ENCODE results near the gene LRIG1.
A peak's percentile ranks its signal among the peaks of the same experiment; 100 is the strongest.

Gene LRIG1

DNA sequence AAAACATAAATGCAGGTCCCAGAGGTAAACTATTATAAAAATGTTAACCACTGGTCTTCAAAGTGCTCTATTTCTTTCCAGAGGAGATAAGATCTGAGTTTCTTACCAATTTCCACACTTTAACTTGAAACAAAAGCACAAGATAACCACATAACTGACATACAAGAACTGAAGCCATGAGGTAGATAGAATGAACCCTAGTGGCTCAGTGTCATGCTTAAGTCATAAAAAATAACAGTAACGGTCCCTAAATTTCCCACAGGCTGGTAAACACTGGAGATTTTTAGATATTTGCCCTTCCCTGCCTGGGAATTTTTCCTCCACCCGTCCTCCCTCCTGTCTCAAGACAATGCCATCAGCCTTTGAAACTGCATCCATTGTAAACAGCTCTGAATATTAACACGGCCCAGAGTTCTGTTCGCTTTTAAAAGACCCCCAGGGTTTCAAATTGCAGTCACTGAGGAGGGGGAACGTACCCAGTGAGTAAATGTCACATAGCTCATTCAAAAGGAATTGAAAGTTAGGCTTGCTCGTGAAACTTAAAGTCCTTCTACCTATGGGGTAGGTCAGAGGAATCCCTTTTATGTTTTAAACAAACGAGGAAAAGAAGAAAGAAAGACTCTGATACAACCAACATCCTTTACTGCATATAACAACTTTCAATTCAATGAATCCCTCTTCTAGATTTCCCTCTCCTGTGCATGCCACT lies 5.7 kb downstream of the LRIG1 start:
- Histone ChIP-seq H3K4me1 (ENCODE audit: insufficient read depth, low read length) (peaks cover 77% of the 10 kb centered on the region), H3K27ac (ENCODE audit: low read length) (no peak overlapping the region), H3K9ac (ENCODE audit: low read depth, low read length) (peak overlapping the region; percentile 67; the same call in 1 of the 2 replicates), H3K4me3 (ENCODE audit: low read length) (peak overlapping the region; percentile 91), H3K9me3 (ENCODE audit: insufficient read depth, low read depth, low read length) (no peaks in the 10 kb centered on the region), H3K36me3 (ENCODE audit: insufficient read depth, low read depth, low read length) (peaks cover 7% of the 10 kb centered on the region; the same call in 1 of the 2 replicates), H3K27me3 (ENCODE audit: insufficient read depth, low read length) (no peaks in the 10 kb centered on the region)

DNA sequence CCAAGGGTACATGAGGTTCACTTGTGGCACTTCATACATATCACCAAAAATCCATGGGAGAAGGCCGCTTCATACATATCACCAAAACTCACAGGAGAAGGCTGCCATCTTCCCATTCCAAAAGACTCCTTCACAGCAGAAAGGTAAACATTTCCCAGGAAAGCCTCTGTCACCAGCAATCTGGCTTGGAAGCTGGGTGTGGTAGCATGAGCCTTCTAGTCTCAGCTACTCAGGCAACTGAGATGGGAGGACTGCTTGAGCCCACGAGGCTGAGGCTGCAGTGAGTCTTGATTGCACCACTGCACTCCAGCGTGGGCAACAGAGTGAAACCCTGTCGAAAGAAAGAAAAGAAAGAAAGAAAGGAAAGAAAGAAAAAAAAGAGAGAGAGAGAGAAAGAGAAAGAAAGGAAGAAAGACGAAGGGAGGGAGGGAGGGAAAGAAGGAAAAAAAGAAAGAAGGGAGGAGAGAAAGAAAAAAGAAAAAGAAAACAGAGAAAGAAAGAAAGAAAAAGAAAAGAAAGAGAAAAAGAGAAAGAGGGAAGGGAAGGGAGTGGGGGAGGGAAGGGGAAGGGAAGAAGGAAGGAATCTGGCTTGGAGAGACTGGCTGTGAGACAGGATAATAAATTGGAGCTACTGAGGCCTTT lies 7.2 kb downstream of the LRIG1 start:
- Histone ChIP-seq H3K4me3 (ENCODE audit: low read length) (peak overlapping the region; percentile 42; the same call in 1 of the 2 replicates), H3K9ac (ENCODE audit: low read depth, low read length) (peak overlapping the region; percentile 33; the same call in 1 of the 2 replicates), H3K27me3 (ENCODE audit: insufficient read depth, low read length) (no peaks in the 10 kb centered on the region), H3K4me1 (ENCODE audit: insufficient read depth, low read length) (peaks cover 80% of the 10 kb centered on the region), H3K36me3 (ENCODE audit: insufficient read depth, low read depth, low read length) (peaks cover 10% of the 10 kb centered on the region), H3K9me3 (ENCODE audit: insufficient read depth, low read depth, low read length) (no peaks in the 10 kb centered on the region), H3K27ac (ENCODE audit: low read length) (peak overlapping the region; percentile 14)

DNA sequence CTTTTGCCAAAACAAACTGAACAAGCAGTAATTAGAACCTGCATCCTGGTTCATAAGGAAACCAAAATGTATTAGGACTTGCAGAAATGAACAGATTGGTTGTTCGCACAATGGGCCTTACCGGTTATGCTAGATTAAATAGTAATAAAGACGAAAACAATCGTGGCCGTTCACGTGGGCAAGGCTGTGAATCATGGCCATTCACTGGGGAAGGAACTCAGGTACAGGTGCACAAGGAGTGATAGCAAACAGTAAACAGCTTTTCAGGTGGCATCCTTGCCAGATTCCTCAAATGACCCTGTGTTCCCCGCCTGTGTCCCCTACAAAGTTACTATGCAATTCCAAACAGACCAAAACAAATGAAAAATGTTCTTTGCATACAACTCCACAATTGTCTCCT lies 8.2 kb downstream of the LRIG1 start:
- peaks cover 10% of the 10 kb centered on the region for H3K36me3 ChIP-seq (ENCODE audit: insufficient read depth, low read depth, low read length)
- peak overlapping the region; percentile 9 for H3K27ac ChIP-seq (ENCODE audit: low read length)
- H3K4me1 ChIP-seq (ENCODE audit: insufficient read depth, low read length) = peaks cover 76% of the 10 kb centered on the region
- peak overlapping the region; percentile 10; the same call in 1 of the 2 replicates for H3K4me3 ChIP-seq (ENCODE audit: low read length)
- H3K9ac ChIP-seq (ENCODE audit: low read depth, low read length) = peak overlapping the region; percentile 33; the same call in 1 of the 2 replicates
- no peaks in the 10 kb centered on the region for H3K27me3 ChIP-seq (ENCODE audit: insufficient read depth, low read length)
- H3K9me3 ChIP-seq (ENCODE audit: insufficient read depth, low read depth, low read length) = no peaks in the 10 kb centered on the region

DNA sequence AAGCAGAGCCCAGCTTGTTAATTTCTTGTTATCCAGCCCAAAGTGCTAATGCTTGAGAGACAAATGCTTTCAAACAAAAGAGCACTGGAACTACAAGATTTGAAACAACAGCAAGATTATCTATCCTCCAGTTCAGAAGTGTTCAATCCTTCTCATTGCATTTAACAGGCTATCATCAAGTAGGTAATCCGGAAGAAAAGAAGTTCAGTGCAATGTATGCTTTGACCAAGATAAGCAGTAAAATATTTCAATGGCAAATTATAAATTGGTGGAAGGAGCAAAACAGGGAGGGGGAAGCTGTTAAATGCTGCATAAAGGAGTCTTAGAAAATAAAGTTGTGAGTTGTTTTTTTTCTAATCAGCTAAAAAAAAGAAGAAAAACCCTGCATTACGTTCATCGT lies 8.8 kb downstream of the LRIG1 start:
- Histone ChIP-seq H3K36me3 (ENCODE audit: insufficient read depth, low read depth, low read length) (peaks cover 10% of the 10 kb centered on the region), H3K27me3 (ENCODE audit: insufficient read depth, low read length) (no peaks in the 10 kb centered on the region), H3K27ac (ENCODE audit: low read length) (no peak overlapping the region), H3K4me1 (ENCODE audit: insufficient read depth, low read length) (peaks cover 78% of the 10 kb centered on the region), H3K9ac (ENCODE audit: low read depth, low read length) (peak overlapping the region; percentile 33; the same call in 1 of the 2 replicates), H3K4me3 (ENCODE audit: low read length) (peak overlapping the region; percentile 10; the same call in 1 of the 2 replicates), H3K9me3 (ENCODE audit: insufficient read depth, low read depth, low read length) (no peaks in the 10 kb centered on the region)

DNA sequence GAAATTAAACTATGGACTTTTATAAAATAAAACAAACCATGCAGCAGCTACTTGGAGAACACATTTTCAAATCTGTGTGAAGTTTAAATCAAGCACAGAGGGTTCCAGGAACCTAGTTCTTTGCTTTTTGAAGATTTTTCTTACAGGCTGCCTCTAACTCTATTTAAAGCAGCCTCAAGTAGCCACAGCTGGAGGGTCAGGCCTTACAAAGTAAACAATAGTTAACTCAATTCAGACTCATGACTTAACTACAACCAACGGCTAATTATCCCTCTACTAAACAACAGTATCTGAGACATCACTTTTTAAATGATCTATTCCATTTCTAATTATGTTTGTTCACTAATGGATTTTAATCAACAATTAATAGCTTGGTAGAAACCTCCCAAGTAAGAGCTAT lies 9.8 kb downstream of the LRIG1 start:
- H3K4me1 ChIP-seq (ENCODE audit: insufficient read depth, low read length) = peaks cover 76% of the 10 kb centered on the region
- H3K4me3 ChIP-seq (ENCODE audit: low read length) = peak overlapping the region; percentile 28; the same call in 1 of the 2 replicates

DNA sequence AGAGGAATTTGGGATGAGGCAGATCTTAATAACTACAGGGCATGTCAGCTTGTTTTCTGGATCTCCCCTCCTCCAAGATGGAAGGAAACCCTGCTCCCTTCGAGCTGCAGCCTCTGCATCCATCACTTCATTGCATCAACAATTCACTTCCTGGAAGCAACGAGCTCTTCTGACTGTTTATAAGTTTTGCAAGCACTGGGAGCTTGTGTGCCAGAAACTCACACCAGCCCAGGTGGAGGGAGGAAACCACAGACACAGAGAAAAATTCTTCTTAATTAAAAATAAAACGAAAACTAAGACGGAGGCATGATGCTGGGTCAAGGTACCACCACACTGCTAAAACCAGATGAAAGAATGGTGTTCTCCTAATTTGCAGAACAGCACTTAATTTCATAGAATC lies 10.6 kb downstream of the LRIG1 start:
- H3K9me3 ChIP-seq (ENCODE audit: insufficient read depth, low read depth, low read length) = no peaks in the 10 kb centered on the region
- H3K9ac ChIP-seq (ENCODE audit: low read depth, low read length) = no peak overlapping the region
- peaks cover 10% of the 10 kb centered on the region for H3K36me3 ChIP-seq (ENCODE audit: insufficient read depth, low read depth, low read length)
- H3K27ac ChIP-seq (ENCODE audit: low read length) = no peak overlapping the region
- peaks cover 79% of the 10 kb centered on the region for H3K4me1 ChIP-seq (ENCODE audit: insufficient read depth, low read length)
- H3K27me3 ChIP-seq (ENCODE audit: insufficient read depth, low read length) = no peaks in the 10 kb centered on the region
- H3K4me3 ChIP-seq (ENCODE audit: low read length) = 0 out of 2 replicates have a peak overlapping the region, but pooled peaks have one; percentile 28

More for the DNA sequence above, 9.8 kb downstream of the LRIG1 start:
- peaks cover 10% of the 10 kb centered on the region for H3K36me3 ChIP-seq (ENCODE audit: insufficient read depth, low read depth, low read length)
- H3K9ac ChIP-seq (ENCODE audit: low read depth, low read length) = peak overlapping the region; percentile 33; the same call in 1 of the 2 replicates
- no peaks in the 10 kb centered on the region for H3K27me3 ChIP-seq (ENCODE audit: insufficient read depth, low read length)
- H3K27ac ChIP-seq (ENCODE audit: low read length) = no peak overlapping the region
- H3K9me3 ChIP-seq (ENCODE audit: insufficient read depth, low read depth, low read length) = no peaks in the 10 kb centered on the region

DNA sequence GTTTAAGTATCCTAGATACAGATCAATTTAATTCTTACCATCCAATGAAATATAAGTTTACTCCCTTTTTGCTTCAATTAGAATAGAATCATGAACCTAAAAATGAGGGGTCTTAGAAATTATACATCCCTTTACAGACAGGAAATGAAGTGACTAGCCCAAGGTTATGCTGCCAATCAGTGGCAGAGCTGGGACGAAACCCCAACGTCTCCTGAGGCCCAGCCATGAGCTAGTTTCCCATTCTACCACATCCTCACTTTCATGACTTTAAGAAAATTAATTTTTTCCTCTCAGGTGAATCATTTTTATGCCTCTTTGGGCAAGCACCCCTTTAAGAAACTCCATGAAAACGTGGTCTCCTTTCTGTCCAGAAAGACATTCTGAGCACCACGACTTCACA lies 11.2 kb downstream of the LRIG1 start:
- Histone ChIP-seq H3K9ac (ENCODE audit: low read depth, low read length) (no peak overlapping the region), H3K4me1 (ENCODE audit: insufficient read depth, low read length) (peaks cover 75% of the 10 kb centered on the region), H3K9me3 (ENCODE audit: insufficient read depth, low read depth, low read length) (no peaks in the 10 kb centered on the region), H3K27me3 (ENCODE audit: insufficient read depth, low read length) (no peaks in the 10 kb centered on the region), H3K36me3 (ENCODE audit: insufficient read depth, low read depth, low read length) (peaks cover 10% of the 10 kb centered on the region), H3K4me3 (ENCODE audit: low read length) (no peak overlapping the region), H3K27ac (ENCODE audit: low read length) (no peak overlapping the region)

DNA sequence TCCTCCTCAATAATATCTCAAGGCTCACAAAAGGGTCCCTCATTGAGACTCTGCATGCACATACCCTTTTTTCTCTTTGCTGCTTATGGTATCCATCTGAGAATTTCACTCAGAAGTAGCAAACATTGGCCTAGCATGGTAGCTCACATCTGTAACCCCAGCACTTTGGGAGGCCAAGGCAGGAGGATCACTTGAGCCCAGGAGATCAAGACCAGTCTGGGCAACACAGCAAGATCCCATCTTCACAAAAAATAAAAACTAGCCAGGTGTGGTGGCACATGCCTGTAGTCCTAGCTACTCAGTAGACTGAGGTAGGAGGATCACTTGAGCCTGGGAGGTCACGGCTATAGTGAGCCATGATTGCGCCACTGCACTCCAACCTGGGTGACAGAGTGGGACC lies 11.7 kb downstream of the LRIG1 start:
- Histone ChIP-seq H3K4me1 (ENCODE audit: insufficient read depth, low read length) (peaks cover 74% of the 10 kb centered on the region), H3K36me3 (ENCODE audit: insufficient read depth, low read depth, low read length) (peaks cover 10% of the 10 kb centered on the region), H3K27me3 (ENCODE audit: insufficient read depth, low read length) (no peaks in the 10 kb centered on the region), H3K9ac (ENCODE audit: low read depth, low read length) (no peak overlapping the region), H3K4me3 (ENCODE audit: low read length) (no peak overlapping the region), H3K9me3 (ENCODE audit: insufficient read depth, low read depth, low read length) (no peaks in the 10 kb centered on the region), H3K27ac (ENCODE audit: low read length) (no peak overlapping the region)

DNA sequence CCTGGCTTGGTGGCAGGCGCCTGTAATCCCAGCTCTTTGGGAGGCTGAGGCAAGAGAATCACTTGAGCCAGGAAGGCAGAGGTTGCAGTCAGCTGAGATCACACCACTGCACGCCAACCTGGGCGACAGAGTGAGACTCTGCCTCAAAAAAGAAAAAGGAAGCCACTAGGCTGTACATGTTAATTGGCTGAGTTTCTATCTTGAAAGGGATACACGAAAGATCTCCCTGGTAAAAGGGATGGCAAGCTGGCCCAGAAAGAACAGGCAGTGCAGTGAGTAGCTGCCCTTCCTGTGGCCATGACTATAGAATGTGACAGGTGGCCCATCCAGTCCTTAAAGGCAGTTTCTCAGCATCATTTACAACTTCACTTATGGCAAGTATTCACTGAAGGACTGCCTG lies 12.3 kb downstream of the LRIG1 start:
- H3K27me3 ChIP-seq (ENCODE audit: insufficient read depth, low read length) = no peaks in the 10 kb centered on the region
- H3K4me1 ChIP-seq (ENCODE audit: insufficient read depth, low read length) = peaks cover 74% of the 10 kb centered on the region
- H3K9me3 ChIP-seq (ENCODE audit: insufficient read depth, low read depth, low read length) = no peaks in the 10 kb centered on the region
- H3K36me3 ChIP-seq (ENCODE audit: insufficient read depth, low read depth, low read length) = peaks cover 10% of the 10 kb centered on the region
- H3K4me3 ChIP-seq (ENCODE audit: low read length) = no peak overlapping the region
- no peak overlapping the region for H3K27ac ChIP-seq (ENCODE audit: low read length)
- no peak overlapping the region for H3K9ac ChIP-seq (ENCODE audit: low read depth, low read length)

DNA sequence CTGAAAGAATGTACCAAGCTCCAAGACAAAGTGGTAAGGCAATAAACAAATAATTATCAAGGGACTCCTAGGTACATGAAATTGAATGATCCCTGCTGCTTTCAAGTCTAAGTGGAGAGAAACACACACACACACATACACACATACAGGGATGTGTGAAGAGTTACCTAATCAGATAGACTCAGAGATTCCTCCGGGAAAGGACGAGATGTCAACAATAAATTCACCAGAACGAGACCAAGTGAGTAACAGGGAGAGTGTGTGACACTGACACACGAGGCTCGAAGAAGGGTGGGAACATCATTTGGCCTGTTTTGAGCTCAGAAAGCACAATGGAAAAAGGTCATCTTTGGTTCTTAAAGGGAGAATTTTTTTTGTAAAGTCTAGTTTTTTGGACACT lies 13.4 kb downstream of the LRIG1 start:
- Histone ChIP-seq H3K36me3 (ENCODE audit: insufficient read depth, low read depth, low read length) (peaks cover 4% of the 10 kb centered on the region; the same call in 1 of the 2 replicates), H3K4me1 (ENCODE audit: insufficient read depth, low read length) (peaks cover 74% of the 10 kb centered on the region), H3K9me3 (ENCODE audit: insufficient read depth, low read depth, low read length) (no peaks in the 10 kb centered on the region), H3K4me3 (ENCODE audit: low read length) (no peak overlapping the region), H3K9ac (ENCODE audit: low read depth, low read length) (peak overlapping the region; percentile 11; the same call in 1 of the 2 replicates), H3K27me3 (ENCODE audit: insufficient read depth, low read length) (no peaks in the 10 kb centered on the region), H3K27ac (ENCODE audit: low read length) (no peak overlapping the region)

DNA sequence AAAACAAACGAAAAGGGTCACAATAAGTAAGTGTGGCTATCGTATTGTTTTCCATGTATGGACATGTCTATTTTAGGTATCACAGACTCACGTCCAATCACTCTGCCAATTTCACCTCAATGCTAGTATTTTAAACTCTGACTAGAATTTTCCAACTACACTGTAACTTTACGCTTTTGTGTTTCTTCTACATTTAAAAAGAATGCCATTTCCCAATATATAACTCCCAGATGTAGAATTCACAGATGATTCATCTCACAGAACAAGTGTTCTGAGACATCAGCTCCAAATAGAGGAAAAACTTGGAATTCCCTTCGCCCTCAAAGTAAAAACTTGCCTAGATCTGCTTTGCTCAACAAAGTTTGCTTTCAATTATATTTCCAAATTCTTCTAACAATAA lies 14.2 kb downstream of the LRIG1 start:
- Histone ChIP-seq H3K27ac (ENCODE audit: low read length) (peak overlapping the region; percentile 2), H3K4me1 (ENCODE audit: insufficient read depth, low read length) (peaks cover 74% of the 10 kb centered on the region)

More for the DNA sequence above, 14.2 kb downstream of the LRIG1 start:
- H3K27me3 ChIP-seq (ENCODE audit: insufficient read depth, low read length) = no peaks in the 10 kb centered on the region
- H3K4me3 ChIP-seq (ENCODE audit: low read length) = no peak overlapping the region
- peak overlapping the region; percentile 11; the same call in 1 of the 2 replicates for H3K9ac ChIP-seq (ENCODE audit: low read depth, low read length)
- peaks cover 4% of the 10 kb centered on the region; the same call in 1 of the 2 replicates for H3K36me3 ChIP-seq (ENCODE audit: insufficient read depth, low read depth, low read length)
- no peaks in the 10 kb centered on the region for H3K9me3 ChIP-seq (ENCODE audit: insufficient read depth, low read depth, low read length)
